ENCODE measurements around the gene BTBD19. TPM values are rescaled to one million over a fixed set of nuclear protein-coding genes. Genes with fewer than 3 reads are reported as not detected.
A peak's percentile ranks its signal among the peaks of the same experiment; 100 is the strongest.

The BTBD19 gene
- polyA plus RNA-seq, 1 of the 3 experiments (the other 2 are of a cell fraction), result 36.9 TPM

DNA sequence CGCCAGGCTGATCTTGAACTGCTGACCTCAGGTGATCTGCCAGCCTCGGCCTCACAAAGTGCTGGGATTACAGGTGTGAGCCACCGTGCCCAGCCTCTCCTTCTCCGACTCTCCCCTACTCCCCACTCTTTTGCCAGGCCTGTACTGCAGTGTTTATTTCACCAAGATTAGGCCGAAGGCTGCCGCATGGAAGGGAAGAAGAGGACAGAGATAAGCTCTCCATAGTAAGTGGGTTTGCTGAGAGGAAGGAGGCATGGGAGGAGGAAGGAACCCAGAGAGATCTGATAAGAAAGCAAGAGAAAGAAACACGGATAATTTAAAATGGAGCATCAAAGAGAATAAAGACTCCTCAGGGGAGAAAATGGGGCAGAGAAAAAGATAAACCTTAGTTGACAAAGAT lies 26.0 kb downstream of the BTBD19 start:
- POLR2A ChIA-PET, result no interaction called here
- CTCF ChIA-PET, result interaction anchor here (0.6 to 1.5 kb wide), 5 partner anchors 11 to 466 kb away, joined by 3 to 6 read pairs (median 4); no protein-coding TSS in a partner anchor

DNA sequence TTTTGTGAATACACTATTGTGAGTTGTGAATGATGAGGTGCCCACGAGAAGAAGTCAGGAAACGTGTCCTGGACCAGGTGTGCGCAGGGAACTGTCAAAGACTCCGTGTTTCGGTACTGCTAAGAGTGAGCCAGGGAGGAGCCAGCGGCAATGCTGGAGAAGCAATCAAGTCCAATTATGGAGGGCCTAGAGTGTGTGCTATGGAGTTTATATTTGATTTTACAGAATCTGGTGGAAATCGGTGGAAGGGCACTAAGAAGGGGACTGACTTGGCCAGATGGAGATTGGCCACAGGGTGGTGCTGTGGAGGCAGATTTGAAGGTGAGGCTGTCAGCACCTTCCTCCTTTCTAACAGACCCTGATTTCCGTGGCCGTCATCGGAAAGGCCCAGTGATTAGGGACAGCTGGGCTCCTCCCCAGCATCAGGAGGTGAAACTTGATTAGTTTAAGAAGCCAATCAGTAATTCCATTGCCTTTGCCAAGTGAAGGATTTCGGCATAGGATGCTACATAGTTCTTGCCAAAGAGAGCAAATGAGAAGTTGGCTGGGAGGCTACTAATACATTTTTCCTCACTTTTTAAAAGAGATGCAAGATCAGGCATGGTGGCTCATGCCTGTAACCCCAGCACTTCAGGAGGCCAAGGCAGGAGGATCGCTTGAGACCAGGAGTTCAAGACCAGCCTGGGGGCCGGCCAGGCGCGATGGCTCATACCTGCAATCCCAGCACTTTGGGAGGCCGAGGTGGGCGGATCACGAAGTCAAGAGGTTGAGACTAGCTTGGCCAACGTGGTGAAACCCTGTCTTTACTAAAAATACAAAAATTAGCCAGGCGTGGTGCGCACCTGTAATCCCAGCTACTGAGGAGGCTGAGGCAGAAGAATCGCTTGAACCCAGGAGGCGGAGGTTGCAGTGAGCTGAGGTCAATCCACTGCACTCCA lies 27.7 kb downstream of the BTBD19 start:
- Histone ChIP-seq H3K4me2 (no peak overlapping the region), H3K4me3 (ENCODE audit: low read depth in 2 of 2, low read length in 1 of 2) (no peak overlapping the region), H3K36me3 (replicated peaks in 1 of 2; ENCODE audit: control insufficient read depth in 1 of 2, insufficient read depth in 2 of 2, low read length in 1 of 2) (no peaks in the 10 kb centered on the region), H3K4me1 (ENCODE audit: control insufficient read depth in 1 of 2, insufficient read depth in 2 of 2, low read depth in 1 of 2, low read length in 1 of 2) (peaks cover 0 to 2% of the 10 kb centered on the region in 2 experiments; a peak in 1 of 4 replicates), H3K27me3 (ENCODE audit: insufficient read depth) (no peaks in the 10 kb centered on the region), H2AFZ (ENCODE audit: low read depth) (no peak overlapping the region), H3K9ac (no peak overlapping the region), H4K20me1 (ENCODE audit: insufficient read depth) (no peaks in the 10 kb centered on the region), H3K27ac (ENCODE audit: low read depth in 2 of 2, low read length in 1 of 2) (no peak overlapping the region), H3K9me3 (no peaks in the 10 kb centered on the region), H3K79me2 (ENCODE audit: insufficient read depth) (no peaks in the 10 kb centered on the region), H3K9me2 (no peaks in the 10 kb centered on the region), H3F3A (replicated peaks; ENCODE audit: insufficient read depth) (peaks cover 3% of the 10 kb centered on the region)
- ChIA-PET CTCF (interaction anchor here (0.6 to 2.1 kb wide), 24 partner anchors 8 to 689 kb away, joined by 3 to 12 read pairs (median 4); partner anchors contain the start of genes BTBD19, HECTD3 and UROD), POLR2A (interaction anchor here (1.4 kb wide), 1 partner anchor 176 kb away, joined by 4 read pairs; the partner anchor contains the start of gene UROD)
- peak; percentile 83 for DNase-seq
- 70% methylated on average over 23 of the region's 23 CpGs for WGBS (ENCODE audit: low lambda C conversion rate)
- TF ChIP-seq EZH2phosphoT487 (IDR thresholded peaks at IDR 0.05; ENCODE audit: borderline replicate concordance, low read depth) (no peak), FOXJ3 (CRISPR knock-in tag; IDR thresholded peaks at IDR 0.05) (no peak), RAD21 (IDR thresholded peaks at IDR 0.05; ENCODE audit: low read length) (peak; percentile 90), TEAD4 (IDR thresholded peaks at IDR 0.05; ENCODE audit: borderline replicate concordance, insufficient read depth) (no peak), RCOR1 (IDR thresholded peaks at IDR 0.05; ENCODE audit: low read length) (peak; percentile 49; the same call in 1 of the 2 replicates), GATA2 (CRISPR knock-in tag; IDR thresholded peaks at IDR 0.05) (no peak), CHD2 (IDR thresholded peaks at IDR 0.05; ENCODE audit: low read length, partially characterized antibody) (peak; percentile 30), NRF1 (IDR thresholded peaks at IDR 0.05; ENCODE audit: low read depth, low read length) (no peak)
- TF ChIP-seq, protein P1, sequence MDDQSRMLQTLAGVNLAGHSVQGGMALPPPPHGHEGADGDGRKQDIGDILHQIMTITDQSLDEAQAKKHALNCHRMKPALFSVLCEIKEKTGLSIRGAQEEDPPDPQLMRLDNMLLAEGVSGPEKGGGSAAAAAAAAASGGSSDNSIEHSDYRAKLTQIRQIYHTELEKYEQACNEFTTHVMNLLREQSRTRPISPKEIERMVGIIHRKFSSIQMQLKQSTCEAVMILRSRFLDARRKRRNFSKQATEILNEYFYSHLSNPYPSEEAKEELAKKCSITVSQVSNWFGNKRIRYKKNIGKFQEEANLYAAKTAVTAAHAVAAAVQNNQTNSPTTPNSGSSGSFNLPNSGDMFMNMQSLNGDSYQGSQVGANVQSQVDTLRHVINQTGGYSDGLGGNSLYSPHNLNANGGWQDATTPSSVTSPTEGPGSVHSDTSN (IDR thresholded peaks at IDR 0.05), result no peak; the same call in 1 of the 2 replicates
- TF ChIP-seq, protein P2, sequence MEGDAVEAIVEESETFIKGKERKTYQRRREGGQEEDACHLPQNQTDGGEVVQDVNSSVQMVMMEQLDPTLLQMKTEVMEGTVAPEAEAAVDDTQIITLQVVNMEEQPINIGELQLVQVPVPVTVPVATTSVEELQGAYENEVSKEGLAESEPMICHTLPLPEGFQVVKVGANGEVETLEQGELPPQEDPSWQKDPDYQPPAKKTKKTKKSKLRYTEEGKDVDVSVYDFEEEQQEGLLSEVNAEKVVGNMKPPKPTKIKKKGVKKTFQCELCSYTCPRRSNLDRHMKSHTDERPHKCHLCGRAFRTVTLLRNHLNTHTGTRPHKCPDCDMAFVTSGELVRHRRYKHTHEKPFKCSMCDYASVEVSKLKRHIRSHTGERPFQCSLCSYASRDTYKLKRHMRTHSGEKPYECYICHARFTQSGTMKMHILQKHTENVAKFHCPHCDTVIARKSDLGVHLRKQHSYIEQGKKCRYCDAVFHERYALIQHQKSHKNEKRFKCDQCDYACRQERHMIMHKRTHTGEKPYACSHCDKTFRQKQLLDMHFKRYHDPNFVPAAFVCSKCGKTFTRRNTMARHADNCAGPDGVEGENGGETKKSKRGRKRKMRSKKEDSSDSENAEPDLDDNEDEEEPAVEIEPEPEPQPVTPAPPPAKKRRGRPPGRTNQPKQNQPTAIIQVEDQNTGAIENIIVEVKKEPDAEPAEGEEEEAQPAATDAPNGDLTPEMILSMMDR (IDR thresholded peaks at IDR 0.05), result peak; percentile 87
- TF ChIP-seq, protein P3, sequence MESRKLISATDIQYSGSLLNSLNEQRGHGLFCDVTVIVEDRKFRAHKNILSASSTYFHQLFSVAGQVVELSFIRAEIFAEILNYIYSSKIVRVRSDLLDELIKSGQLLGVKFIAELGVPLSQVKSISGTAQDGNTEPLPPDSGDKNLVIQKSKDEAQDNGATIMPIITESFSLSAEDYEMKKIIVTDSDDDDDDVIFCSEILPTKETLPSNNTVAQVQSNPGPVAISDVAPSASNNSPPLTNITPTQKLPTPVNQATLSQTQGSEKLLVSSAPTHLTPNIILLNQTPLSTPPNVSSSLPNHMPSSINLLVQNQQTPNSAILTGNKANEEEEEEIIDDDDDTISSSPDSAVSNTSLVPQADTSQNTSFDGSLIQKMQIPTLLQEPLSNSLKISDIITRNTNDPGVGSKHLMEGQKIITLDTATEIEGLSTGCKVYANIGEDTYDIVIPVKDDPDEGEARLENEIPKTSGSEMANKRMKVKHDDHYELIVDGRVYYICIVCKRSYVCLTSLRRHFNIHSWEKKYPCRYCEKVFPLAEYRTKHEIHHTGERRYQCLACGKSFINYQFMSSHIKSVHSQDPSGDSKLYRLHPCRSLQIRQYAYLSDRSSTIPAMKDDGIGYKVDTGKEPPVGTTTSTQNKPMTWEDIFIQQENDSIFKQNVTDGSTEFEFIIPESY (IDR thresholded peaks at IDR 0.05; ENCODE audit: borderline replicate concordance, low read depth), result no peak
- TF ChIP-seq, protein P4, sequence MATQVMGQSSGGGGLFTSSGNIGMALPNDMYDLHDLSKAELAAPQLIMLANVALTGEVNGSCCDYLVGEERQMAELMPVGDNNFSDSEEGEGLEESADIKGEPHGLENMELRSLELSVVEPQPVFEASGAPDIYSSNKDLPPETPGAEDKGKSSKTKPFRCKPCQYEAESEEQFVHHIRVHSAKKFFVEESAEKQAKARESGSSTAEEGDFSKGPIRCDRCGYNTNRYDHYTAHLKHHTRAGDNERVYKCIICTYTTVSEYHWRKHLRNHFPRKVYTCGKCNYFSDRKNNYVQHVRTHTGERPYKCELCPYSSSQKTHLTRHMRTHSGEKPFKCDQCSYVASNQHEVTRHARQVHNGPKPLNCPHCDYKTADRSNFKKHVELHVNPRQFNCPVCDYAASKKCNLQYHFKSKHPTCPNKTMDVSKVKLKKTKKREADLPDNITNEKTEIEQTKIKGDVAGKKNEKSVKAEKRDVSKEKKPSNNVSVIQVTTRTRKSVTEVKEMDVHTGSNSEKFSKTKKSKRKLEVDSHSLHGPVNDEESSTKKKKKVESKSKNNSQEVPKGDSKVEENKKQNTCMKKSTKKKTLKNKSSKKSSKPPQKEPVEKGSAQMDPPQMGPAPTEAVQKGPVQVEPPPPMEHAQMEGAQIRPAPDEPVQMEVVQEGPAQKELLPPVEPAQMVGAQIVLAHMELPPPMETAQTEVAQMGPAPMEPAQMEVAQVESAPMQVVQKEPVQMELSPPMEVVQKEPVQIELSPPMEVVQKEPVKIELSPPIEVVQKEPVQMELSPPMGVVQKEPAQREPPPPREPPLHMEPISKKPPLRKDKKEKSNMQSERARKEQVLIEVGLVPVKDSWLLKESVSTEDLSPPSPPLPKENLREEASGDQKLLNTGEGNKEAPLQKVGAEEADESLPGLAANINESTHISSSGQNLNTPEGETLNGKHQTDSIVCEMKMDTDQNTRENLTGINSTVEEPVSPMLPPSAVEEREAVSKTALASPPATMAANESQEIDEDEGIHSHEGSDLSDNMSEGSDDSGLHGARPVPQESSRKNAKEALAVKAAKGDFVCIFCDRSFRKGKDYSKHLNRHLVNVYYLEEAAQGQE (IDR thresholded peaks at IDR 0.05; ENCODE audit: low read depth, low read length), result no peak
- TF ChIP-seq, protein P5, sequence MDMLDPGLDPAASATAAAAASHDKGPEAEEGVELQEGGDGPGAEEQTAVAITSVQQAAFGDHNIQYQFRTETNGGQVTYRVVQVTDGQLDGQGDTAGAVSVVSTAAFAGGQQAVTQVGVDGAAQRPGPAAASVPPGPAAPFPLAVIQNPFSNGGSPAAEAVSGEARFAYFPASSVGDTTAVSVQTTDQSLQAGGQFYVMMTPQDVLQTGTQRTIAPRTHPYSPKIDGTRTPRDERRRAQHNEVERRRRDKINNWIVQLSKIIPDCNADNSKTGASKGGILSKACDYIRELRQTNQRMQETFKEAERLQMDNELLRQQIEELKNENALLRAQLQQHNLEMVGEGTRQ (IDR thresholded peaks at IDR 0.05; ENCODE audit: borderline replicate concordance, low read depth, low read length), result no peak

More for the DNA sequence above, 26.0 kb downstream of the BTBD19 start:
- no peaks in the 10 kb centered on the region for H4K20me1 ChIP-seq (ENCODE audit: insufficient read depth)
- peaks cover 0 to 2% of the 10 kb centered on the region in 2 experiments; a peak in 1 of 4 replicates for H3K4me1 ChIP-seq (ENCODE audit: control insufficient read depth in 1 of 2, insufficient read depth in 2 of 2, low read depth in 1 of 2, low read length in 1 of 2)
- no peaks in the 10 kb centered on the region for H3K36me3 ChIP-seq (replicated peaks in 1 of 2; ENCODE audit: control insufficient read depth in 1 of 2, insufficient read depth in 2 of 2, low read length in 1 of 2)
- H3K9ac ChIP-seq, result no peak overlapping the region
- no peaks in the 10 kb centered on the region for H3K27me3 ChIP-seq (ENCODE audit: insufficient read depth)
- no peaks in the 10 kb centered on the region for H3K9me3 ChIP-seq
- H3K27ac ChIP-seq (ENCODE audit: low read depth in 2 of 2, low read length in 1 of 2), result no peak overlapping the region
- H3K4me2 ChIP-seq, result no peak overlapping the region
- H3K9me2 ChIP-seq, result no peaks in the 10 kb centered on the region
- no peak overlapping the region for H2AFZ ChIP-seq (ENCODE audit: low read depth)
- H3K79me2 ChIP-seq (ENCODE audit: insufficient read depth), result no peaks in the 10 kb centered on the region
- H3K4me3 ChIP-seq (ENCODE audit: low read depth in 2 of 2, low read length in 1 of 2), result no peak overlapping the region
- TF ChIP-seq POLR2AphosphoS5 (IDR thresholded peaks at IDR 0.05; ENCODE audit: low read depth, low read length) (no peak), RFX5 (IDR thresholded peaks at IDR 0.05; ENCODE audit: low read length) (no peak), ELF1 (IDR thresholded peaks at IDR 0.05) (no peak)
- DNase-seq, result no peak
- 90% methylated on average over 7 of the region's 7 CpGs for WGBS (ENCODE audit: low lambda C conversion rate)
- peaks cover 3% of the 10 kb centered on the region for H3F3A ChIP-seq (replicated peaks; ENCODE audit: insufficient read depth)

All from SK-N-SH (cell line).